Activated T-cell treated with anti-CD3 and anti-CD28 coated beads for 48 hours (primary cell): Measurements from ENCODE around the gene GFOD1.

Experiments
- DNase-seq: peaks from one replicate; pipeline ENCODE4 v3.0.0-alpha.2; 2020; ENCODE audit warnings: low read depth

The GFOD1 gene

GRCh38 chr6:13425270-13425873, 62.0 kb downstream of the GFOD1 start:
- DNase-seq, result no peak

GRCh38 chr6:13423252-13423651, 64.1 kb downstream of the GFOD1 start:
- DNase-seq, result no peak

- DNase-seq, result no peak
These were observed 64.6 kb downstream of the GFOD1 start for GRCh38 chr6:13422681-13423221.

- no peak for DNase-seq
These were observed 65.9 kb downstream of the GFOD1 start for GRCh38 chr6:13421425-13422059.

GRCh38 chr6:13420269-13420668, 67.1 kb downstream of the GFOD1 start:
- no peak for DNase-seq

- no peak for DNase-seq
These were observed 67.8 kb downstream of the GFOD1 start for GRCh38 chr6:13419422-13420195.

GRCh38 chr6:13418844-13419243, 68.6 kb downstream of the GFOD1 start:
- no peak for DNase-seq

- no peak for DNase-seq
These were observed 69.4 kb downstream of the GFOD1 start for GRCh38 chr6:13417954-13418353.

GRCh38 chr6:13417431-13417830, 70.0 kb downstream of the GFOD1 start:
- no peak for DNase-seq

GRCh38 chr6:13415283-13415682, 72.1 kb downstream of the GFOD1 start:
- no peak for DNase-seq

- DNase-seq, result no peak
These were observed 73.4 kb downstream of the GFOD1 start for GRCh38 chr6:13413900-13414555.

- no peak for DNase-seq
These were observed 73.9 kb downstream of the GFOD1 start for GRCh38 chr6:13413466-13413862.

- no peak for DNase-seq
These were observed 74.5 kb downstream of the GFOD1 start for GRCh38 chr6:13412639-13413465.

GRCh38 chr6:13412211-13412610, 75.2 kb downstream of the GFOD1 start:
- DNase-seq, result no peak

- no peak for DNase-seq
These were observed 75.9 kb downstream of the GFOD1 start for GRCh38 chr6:13411484-13411883.

GRCh38 chr6:13409991-13410390, 77.4 kb downstream of the GFOD1 start:
- no peak for DNase-seq

GRCh38 chr6:13407709-13408695, 79.4 kb downstream of the GFOD1 start:
- no peak for DNase-seq

- no peak for DNase-seq
These were observed 80.1 kb downstream of the GFOD1 start for GRCh38 chr6:13407368-13407708.

GRCh38 chr6:13406781-13407180, 80.6 kb downstream of the GFOD1 start:
- no peak for DNase-seq

GRCh38 chr6:13405961-13406477, 81.4 kb downstream of the GFOD1 start:
- DNase-seq, result no peak
